Transverse colon (tissue), 4 donors: Measurements from ENCODE around the gene PUDP. TPM values are rescaled to one million over a fixed set of nuclear protein-coding genes. Genes with fewer than 3 reads are reported as not detected.

Experiments
- DNase-seq: peaks from one replicate; pipeline ENCODE4 v3.0.0-alpha.2; 2019
- H3K27ac ChIP-seq, 4 donors: fragments of 200-600 bp; sonication (generic); 2 replicates each; pipeline ENCODE4 v1.5.1; 2016 to 2018; ENCODE audit warnings: inconsistent platforms in 4 of 4
- H3K27me3 ChIP-seq: fragments of 200-600 bp; sonication (generic); 2 replicates; pipeline ENCODE4 v1.5.1; 2017; ENCODE audit warnings: inconsistent platforms
- H3K36me3 ChIP-seq, 4 donors: fragments of 200-600 bp; sonication (generic); 2 replicates each; pipeline ENCODE4 v1.5.1; 2017 to 2019; ENCODE audit warnings: inconsistent platforms in 4 of 4
- H3K4me1 ChIP-seq, 4 donors: fragments of 200-600 bp; sonication (generic); 2 replicates each; pipeline ENCODE4 v1.5.1; 2017 to 2020; ENCODE audit warnings: inconsistent platforms in 4 of 4
- H3K4me3 ChIP-seq, 4 donors: fragments of 200-600 bp; sonication (generic); 1 replicate in 1 of 4; 2 replicates in 3 of 4; pipeline versions ENCODE4 v1.5.1 to v1.6.1; 2017 to 2019; ENCODE audit warnings: inconsistent platforms in 4 of 4
- H3K9me3 ChIP-seq, 2 donors: fragments of 200-600 bp; sonication (generic); 2 replicates each; pipeline ENCODE4 v1.5.1; 2017 to 2019; ENCODE audit warnings: inconsistent platforms in 2 of 2
- EP300 ChIP-seq: sonication (generic); formaldehyde crosslinking; IDR thresholded peaks from one replicate; pipeline ENCODE4 v1.6.1; 2017; ENCODE audit warnings: antibody characterized with exemption, low read depth
- POLR2A ChIP-seq: fragments of 450-650 bp; IDR thresholded peaks from one replicate; pipeline ENCODE4 v1.6.1; 2016; ENCODE audit warnings: antibody characterized with exemption, mild to moderate bottlenecking, moderate library complexity
- POLR2AphosphoS5 ChIP-seq, 3 donors: sonication (generic); formaldehyde crosslinking; IDR thresholded peaks; one replicate each; pipeline ENCODE4 v1.6.1; 2016; ENCODE audit warnings: antibody characterized with exemption in 3 of 3
- WGBS, 2 donors: methylation state at CpG; one replicate each; pipeline ENCODE4 v1.1.5; 2018; ENCODE audit warnings: low coverage in 1 of 2; 5-methylcytosine and 5-hydroxymethylcytosine counted together
- in situ Hi-C, 4 donors: fragments of 200-750 bp; cut with MboI; loops; one replicate each; pipeline versions ENCODE4 v1.15.0 to v1.15.1; 2017; ENCODE audit warnings: low sequenced_read_pairs in 3 of 4, low pct_ligation_motif_present in 1 of 4, low pct_unique_long_range_greater_than_20kb in 1 of 4
- intact Hi-C: fragments of 100-400 bp; cut with DNase I; formaldehyde crosslinking; loops from one replicate; pipeline ENCODE4 v1.15.1; 2023; ENCODE audit warnings: low total_unique reads
- total RNA-seq, 4 donors: library from RNA; depleted of rRNA; stranded (reverse); fragments of >200 nt; gene quantifications; one replicate each; pipeline ENCODE4 v1.1.0, GENCODE V29; 2016
- TF ChIP-seq, protein P1 (sequence below), 5 experiments: fragments of 200-600 bp in 3 of 5; fragments of 450-650 bp in 2 of 5; sonication (generic) in 3 of 5; IDR thresholded peaks; 1 replicate in 2 of 5; 2 replicates in 3 of 5; pipeline ENCODE4 v1.5.1; 2016 to 2017; ENCODE audit warnings: antibody characterized with exemption in 5 of 5, inconsistent platforms in 3 of 5, mild to moderate bottlenecking in 2 of 5, moderate library complexity in 1 of 5

PUDP gene
- total RNA-seq, 4 donors from 2014 or later: 3.7 to 31.9 (median 23.3) TPM

DNA sequence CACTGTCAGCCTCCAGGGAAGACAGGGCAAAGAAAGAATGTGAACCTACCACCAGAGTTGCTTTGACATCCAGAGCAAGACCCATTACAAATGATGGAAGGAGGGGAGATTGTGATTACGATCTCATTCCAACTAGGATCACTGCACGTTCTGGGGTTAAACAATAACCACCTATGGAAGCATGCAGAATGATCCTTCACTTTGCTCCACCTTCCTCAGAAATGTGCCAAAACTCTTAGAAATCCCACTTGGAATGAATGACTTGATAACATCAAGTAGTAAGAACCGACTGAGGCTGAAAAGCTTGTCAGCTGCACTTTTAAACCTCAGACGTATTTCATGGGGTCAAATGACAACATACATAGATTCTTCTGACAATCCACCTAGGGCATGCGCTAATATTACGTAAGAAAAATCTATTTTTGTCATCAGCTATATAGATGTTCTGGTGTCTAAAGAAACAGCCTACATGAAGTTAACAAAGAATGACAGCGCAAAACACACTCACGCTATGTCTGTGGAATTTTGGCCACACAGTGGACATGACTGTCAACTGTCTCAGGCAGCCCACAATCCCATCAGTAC, 3.9 kb downstream of the PUDP start:
- H3K9me3 ChIP-seq: no peaks in the 10 kb centered on the region
- no peak overlapping the region for H3K27ac ChIP-seq
- in situ Hi-C loops: no loop called here
- TF ChIP-seq POLR2AphosphoS5 (IDR thresholded peaks at IDR 0.05) (no peak), EP300 (no peak), POLR2A (no peak)
- TF ChIP-seq, protein P1, sequence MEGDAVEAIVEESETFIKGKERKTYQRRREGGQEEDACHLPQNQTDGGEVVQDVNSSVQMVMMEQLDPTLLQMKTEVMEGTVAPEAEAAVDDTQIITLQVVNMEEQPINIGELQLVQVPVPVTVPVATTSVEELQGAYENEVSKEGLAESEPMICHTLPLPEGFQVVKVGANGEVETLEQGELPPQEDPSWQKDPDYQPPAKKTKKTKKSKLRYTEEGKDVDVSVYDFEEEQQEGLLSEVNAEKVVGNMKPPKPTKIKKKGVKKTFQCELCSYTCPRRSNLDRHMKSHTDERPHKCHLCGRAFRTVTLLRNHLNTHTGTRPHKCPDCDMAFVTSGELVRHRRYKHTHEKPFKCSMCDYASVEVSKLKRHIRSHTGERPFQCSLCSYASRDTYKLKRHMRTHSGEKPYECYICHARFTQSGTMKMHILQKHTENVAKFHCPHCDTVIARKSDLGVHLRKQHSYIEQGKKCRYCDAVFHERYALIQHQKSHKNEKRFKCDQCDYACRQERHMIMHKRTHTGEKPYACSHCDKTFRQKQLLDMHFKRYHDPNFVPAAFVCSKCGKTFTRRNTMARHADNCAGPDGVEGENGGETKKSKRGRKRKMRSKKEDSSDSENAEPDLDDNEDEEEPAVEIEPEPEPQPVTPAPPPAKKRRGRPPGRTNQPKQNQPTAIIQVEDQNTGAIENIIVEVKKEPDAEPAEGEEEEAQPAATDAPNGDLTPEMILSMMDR (IDR thresholded peaks at IDR 0.05): no peak
- no peak overlapping the region for H3K4me3 ChIP-seq
- 64 to 86% methylated on average over 2 to 8 of the region's 8 CpGs for WGBS, 2 donors
- H3K4me1 ChIP-seq: peaks cover 0 to 11% (median 5%) of the 10 kb centered on the region in 4 donors
- no peak for DNase-seq
- intact Hi-C loops: no loop called here
- H3K27me3 ChIP-seq: no peaks in the 10 kb centered on the region
- H3K36me3 ChIP-seq: no peaks in the 10 kb centered on the region

DNA sequence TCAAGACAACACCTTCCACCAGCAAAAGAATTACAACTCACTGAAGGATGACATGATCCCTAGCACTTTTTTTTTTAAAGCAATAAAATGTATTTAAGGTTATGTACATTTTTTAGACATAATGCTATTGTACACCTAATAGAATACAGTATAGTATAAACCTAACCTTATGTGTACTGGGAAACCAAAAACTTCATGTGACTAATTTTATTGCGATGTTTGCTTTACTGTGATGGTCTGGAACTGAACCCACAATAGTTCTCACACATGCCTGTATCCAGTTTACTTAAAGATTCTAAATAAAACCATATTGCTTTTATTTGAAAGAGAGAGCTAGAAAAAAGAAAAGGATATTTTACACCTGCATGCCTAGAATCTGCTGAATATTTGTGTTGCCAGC, 4.9 kb downstream of the PUDP start:
- TF ChIP-seq, protein P1 (IDR thresholded peaks at IDR 0.05): no peak
- no peak for TF ChIP-seq EP300
- no peak for TF ChIP-seq POLR2A
- TF ChIP-seq POLR2AphosphoS5 (IDR thresholded peaks at IDR 0.05): no peak
- WGBS, 2 donors: 98% methylated on average over 1 of the region's 1 CpG; no CpG with 5 or more reads in 1 of the 2 donors
- H3K27me3 ChIP-seq: no peaks in the 10 kb centered on the region
- H3K4me1 ChIP-seq: peaks cover 0 to 11% (median 5%) of the 10 kb centered on the region in 4 donors
- in situ Hi-C loops: no loop called here
- H3K9me3 ChIP-seq: no peaks in the 10 kb centered on the region
- H3K4me3 ChIP-seq: no peak overlapping the region
- H3K27ac ChIP-seq: no peak overlapping the region
- no peak for DNase-seq
- intact Hi-C loops: no loop called here
- no peaks in the 10 kb centered on the region for H3K36me3 ChIP-seq

DNA sequence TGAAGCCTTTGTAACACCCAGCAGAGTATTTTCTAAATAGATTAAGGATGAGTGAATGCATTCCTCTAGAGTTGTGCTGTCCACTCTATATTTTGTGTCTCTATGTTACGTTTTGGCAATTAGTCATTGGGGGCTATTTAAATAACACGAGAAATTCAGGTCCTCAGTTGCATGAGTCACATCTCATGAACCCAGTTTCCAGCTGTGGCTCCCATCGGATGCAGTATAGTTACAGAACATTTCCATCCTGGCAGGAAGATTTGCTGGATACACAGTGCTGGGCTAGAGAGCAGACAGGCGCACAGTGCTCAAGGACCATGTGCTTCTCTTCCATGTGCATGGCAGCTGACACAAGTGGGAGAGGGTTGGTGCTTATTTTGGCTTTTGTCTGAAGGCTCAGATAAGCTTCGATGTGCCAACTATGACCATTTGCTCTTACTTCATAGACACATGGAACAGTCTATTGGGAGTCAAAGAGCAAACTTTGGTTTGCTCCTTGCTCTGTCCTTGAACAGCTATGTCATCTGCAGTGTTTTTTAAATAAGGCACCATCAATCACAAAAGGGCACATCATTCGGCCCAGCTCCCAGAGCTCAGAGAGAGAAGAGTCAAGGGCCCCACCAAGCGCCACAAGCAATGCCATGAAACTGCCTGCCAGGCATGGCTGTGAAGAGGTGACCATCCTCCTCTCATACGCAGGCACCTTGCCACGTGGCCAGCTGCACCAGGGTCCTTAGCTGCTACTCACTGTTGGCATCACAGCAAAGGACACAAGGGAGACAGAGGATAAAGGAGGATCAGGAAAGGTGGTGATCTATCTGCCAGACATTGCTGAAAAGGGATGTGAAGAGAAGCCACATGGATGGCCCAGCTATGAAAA, 8.5 kb downstream of the PUDP start:
- Histone ChIP-seq H3K4me1 (no peaks in the 10 kb centered on the region), H3K4me3 (no peak overlapping the region), H3K27ac (no peak overlapping the region), H3K9me3 (no peaks in the 10 kb centered on the region), H3K27me3 (no peaks in the 10 kb centered on the region), H3K36me3 (no peaks in the 10 kb centered on the region)
- in situ Hi-C loops: no loop called here
- TF ChIP-seq POLR2AphosphoS5 (IDR thresholded peaks at IDR 0.05): no peak
- no peak for TF ChIP-seq EP300
- no peak for TF ChIP-seq POLR2A
- TF ChIP-seq, protein P1 (IDR thresholded peaks at IDR 0.05): no peak
- intact Hi-C loops: no loop called here
- WGBS, 2 donors: 89% methylated on average over 9 of the region's 9 CpGs; no CpG with 5 or more reads in 1 of the 2 donors
- DNase-seq: no peak

DNA sequence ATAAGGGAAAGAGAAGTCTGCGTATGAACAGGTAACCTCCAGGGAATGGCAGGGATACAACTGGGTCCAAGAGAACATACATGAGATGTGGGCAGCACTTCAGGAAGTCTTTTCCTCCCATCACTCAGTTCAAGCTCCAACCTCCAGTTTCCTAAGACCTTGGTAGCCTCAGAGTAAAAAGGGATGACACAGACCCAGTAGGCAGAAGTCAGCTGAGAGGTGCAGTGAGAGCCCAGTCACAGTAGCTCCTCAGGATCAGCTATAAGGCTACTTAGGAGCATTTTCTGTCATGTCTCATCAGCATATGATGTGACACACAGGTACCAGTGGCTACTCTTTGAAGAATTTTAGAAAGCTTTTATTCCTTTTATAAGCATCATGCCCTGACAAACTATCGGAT, 13.0 kb downstream of the PUDP start:
- Histone ChIP-seq H3K27ac (no peak overlapping the region), H3K27me3 (no peaks in the 10 kb centered on the region), H3K9me3 (no peaks in the 10 kb centered on the region), H3K4me1 (peaks cover 0 to 21% (median 14%) of the 10 kb centered on the region in 4 donors), H3K4me3 (no peak overlapping the region), H3K36me3 (no peaks in the 10 kb centered on the region)
- intact Hi-C loops: no loop called here
- 95 to 100% methylated on average over 1 to 2 of the region's 2 CpGs for WGBS, 2 donors
- TF ChIP-seq POLR2A (no peak), POLR2AphosphoS5 (IDR thresholded peaks at IDR 0.05) (no peak), EP300 (no peak)
- TF ChIP-seq, protein P1 (IDR thresholded peaks at IDR 0.05): no peak
- no peak for DNase-seq
- in situ Hi-C loops: no loop called here
